Measurements from ENCODE around the gene DCTN5. TPM values are rescaled to one million over a fixed set of nuclear protein-coding genes. Genes with fewer than 3 reads are reported as not detected.

The DCTN5 gene
- total RNA-seq, 1 experiment from 2014 or later, result 101 TPM

GRCh38 chr16:23724096-23724784, 83.0 kb downstream of the DCTN5 start:
- intact Hi-C loops (cut with micrococcal nuclease; ENCODE audit: unreplicated experiment), result no loop called here
- ChIA-PET CTCF (no interaction called here), POLR2A (interaction anchor here (0.5 kb wide), 1 partner anchor 162 kb away, joined by 3 read pairs; no protein-coding TSS in a partner anchor)
- no peak for TF ChIP-seq CTCF (IDR thresholded peaks at IDR 0.05; ENCODE audit: insufficient read depth in 1 of 2, low read depth in 1 of 2, low read length in 1 of 2, severe bottlenecking in 1 of 2, unreplicated experiment in 1 of 2)
- peaks cover 6% of the 10 kb centered on the region for H3K4me1 Mint-ChIP-seq (ENCODE audit: low read depth, unreplicated experiment)
- no peaks in the 10 kb centered on the region for H3K27me3 ChIP-seq (replicated peaks; ENCODE audit: control insufficient read depth, insufficient read depth, low read length)
- H3K36me3 ChIP-seq (ENCODE audit: control insufficient read depth, insufficient read depth, low read length), result no peaks in the 10 kb centered on the region
- H3K9me3 Mint-ChIP-seq (ENCODE audit: unreplicated experiment), result peaks cover 11% of the 10 kb centered on the region
- H3K4me3 ChIP-seq (ENCODE audit: low read depth, low read length), result no peak overlapping the region
- no peak overlapping the region for H3K4me3 Mint-ChIP-seq (ENCODE audit: unreplicated experiment)
- no peaks in the 10 kb centered on the region for H3K27me3 Mint-ChIP-seq (ENCODE audit: insufficient read depth, unreplicated experiment)
- no peaks in the 10 kb centered on the region for H3K9me3 ChIP-seq
- DNase-seq, result no peak
- no TSS peak for BruUV-seq (replicated peaks)
- no peak overlapping the region for H3K27ac Mint-ChIP-seq (ENCODE audit: unreplicated experiment)
- no peaks in the 10 kb centered on the region for H3K4me1 ChIP-seq
- H3K36me3 Mint-ChIP-seq (ENCODE audit: insufficient read depth, unreplicated experiment), result no peaks in the 10 kb centered on the region

DNA sequence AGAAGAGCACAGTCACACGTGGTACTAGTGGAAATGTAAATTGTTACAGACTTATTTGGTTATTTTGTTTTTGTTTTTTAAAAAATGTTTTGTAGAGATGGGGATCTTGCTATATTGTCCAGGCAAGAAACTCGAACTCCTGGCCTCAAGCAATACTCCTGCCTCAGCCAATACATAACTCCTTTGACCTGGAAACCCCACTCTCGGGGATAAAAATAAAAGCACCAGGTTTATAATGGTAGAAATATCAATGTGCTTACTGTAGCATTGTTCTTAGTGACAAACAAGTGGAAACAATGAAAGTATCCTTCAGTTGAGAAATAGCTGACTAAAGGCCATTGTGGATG, 83.5 kb downstream of the DCTN5 start:
- peaks cover 6% of the 10 kb centered on the region for H3K4me1 Mint-ChIP-seq (ENCODE audit: low read depth, unreplicated experiment)
- H3K36me3 Mint-ChIP-seq (ENCODE audit: insufficient read depth, unreplicated experiment), result no peaks in the 10 kb centered on the region
- H3K9me3 Mint-ChIP-seq (ENCODE audit: unreplicated experiment), result peaks cover 11% of the 10 kb centered on the region
- Histone ChIP-seq H3K9me3 (no peaks in the 10 kb centered on the region), H3K36me3 (ENCODE audit: control insufficient read depth, insufficient read depth, low read length) (no peaks in the 10 kb centered on the region), H3K4me1 (no peaks in the 10 kb centered on the region), H3K4me3 (ENCODE audit: low read depth, low read length) (no peak overlapping the region), H3K27me3 (replicated peaks; ENCODE audit: control insufficient read depth, insufficient read depth, low read length) (no peaks in the 10 kb centered on the region)
- no peak for DNase-seq
- H3K27ac Mint-ChIP-seq (ENCODE audit: unreplicated experiment), result no peak overlapping the region
- no TSS peak for BruUV-seq (replicated peaks)
- intact Hi-C loops (cut with micrococcal nuclease; ENCODE audit: unreplicated experiment), result no loop called here
- ChIA-PET POLR2A (no interaction called here), CTCF (no interaction called here)
- H3K4me3 Mint-ChIP-seq (ENCODE audit: unreplicated experiment), result no peak overlapping the region
- no peaks in the 10 kb centered on the region for H3K27me3 Mint-ChIP-seq (ENCODE audit: insufficient read depth, unreplicated experiment)
- no peak for TF ChIP-seq CTCF (IDR thresholded peaks at IDR 0.05; ENCODE audit: insufficient read depth in 1 of 2, low read depth in 1 of 2, low read length in 1 of 2, severe bottlenecking in 1 of 2, unreplicated experiment in 1 of 2)

GRCh38 chr16:23726710-23727109, 85.4 kb downstream of the DCTN5 start:
- Mint-ChIP-seq H3K27me3 (ENCODE audit: insufficient read depth, unreplicated experiment) (no peaks in the 10 kb centered on the region), H3K27ac (ENCODE audit: unreplicated experiment) (no peak overlapping the region), H3K9me3 (ENCODE audit: unreplicated experiment) (peaks cover 11% of the 10 kb centered on the region), H3K4me3 (ENCODE audit: unreplicated experiment) (no peak overlapping the region), H3K36me3 (ENCODE audit: insufficient read depth, unreplicated experiment) (no peaks in the 10 kb centered on the region), H3K4me1 (ENCODE audit: low read depth, unreplicated experiment) (peaks cover 6% of the 10 kb centered on the region)
- POLR2A ChIA-PET, result no interaction called here
- no peaks in the 10 kb centered on the region for H3K9me3 ChIP-seq
- no peak for TF ChIP-seq CTCF (IDR thresholded peaks at IDR 0.05; ENCODE audit: insufficient read depth in 1 of 2, low read depth in 1 of 2, low read length in 1 of 2, severe bottlenecking in 1 of 2, unreplicated experiment in 1 of 2)
- H3K4me1 ChIP-seq, result no peaks in the 10 kb centered on the region
- CTCF ChIA-PET, result no interaction called here
- H3K36me3 ChIP-seq (ENCODE audit: control insufficient read depth, insufficient read depth, low read length), result no peaks in the 10 kb centered on the region
- H3K27me3 ChIP-seq (replicated peaks; ENCODE audit: control insufficient read depth, insufficient read depth, low read length), result no peaks in the 10 kb centered on the region
- DNase-seq, result no peak
- intact Hi-C loops (cut with micrococcal nuclease; ENCODE audit: unreplicated experiment), result no loop called here
- no peak overlapping the region for H3K4me3 ChIP-seq (ENCODE audit: low read depth, low read length)
- BruUV-seq (replicated peaks), result no TSS peak

Other genes with a start within 250 kb of the DCTN5 start
- gene COG7, start 188.3 kb upstream of the DCTN5 start, total RNA-seq (2022), result 12.0 and 12.4 TPM in 2 replicates
- 92.7 and 93.4 TPM in 2 replicates for gene GGA2, start 131.0 kb upstream of the DCTN5 start, total RNA-seq (2022)
- gene EARS2, start 84.1 kb upstream of the DCTN5 start, total RNA-seq (2022), result 29.6 and 32.4 TPM in 2 replicates
- gene UBFD1, start 83.7 kb upstream of the DCTN5 start, total RNA-seq (2022), result 78.6 and 83.1 TPM in 2 replicates
- gene NDUFAB1, start 45.1 kb upstream of the DCTN5 start, total RNA-seq (2022), result 83.4 and 87.1 TPM in 2 replicates
- gene PALB2, start 156 bp upstream of the DCTN5 start, total RNA-seq (2022), result 19.4 and 20.5 TPM in 2 replicates
- gene PLK1, start 37.4 kb downstream of the DCTN5 start, total RNA-seq (2022), result 104 and 114 TPM in 2 replicates
- gene ERN2, start 71.8 kb downstream of the DCTN5 start, total RNA-seq (2022), result not detected in 2 replicates
- gene CHP2, start 113.6 kb downstream of the DCTN5 start, total RNA-seq (2022), result not detected in 2 replicates
- gene PRKCB, start 194.5 kb downstream of the DCTN5 start, total RNA-seq (2022), result not detected in 2 replicates